HG02759 (cell line): ENCODE results near the gene TEAD1.

Experiments used
- ATAC-seq: cut with Tn5 transposase; IDR thresholded peaks from one replicate; pipeline ENCODE4 v1.9.1; 2021; ENCODE audit warnings: mild to moderate bottlenecking, moderate library complexity; ENCODE audit not compliant: unreplicated experiment

TEAD1 gene

GRCh38 chr11:12924650-12925049 is 250.4 kb downstream of the TEAD1 start:
- no peak for ATAC-seq

- ATAC-seq, result no peak
These were observed 251.3 kb downstream of the TEAD1 start for GRCh38 chr11:12925520-12925919.

GRCh38 chr11:12927221-12927620 is 253.0 kb downstream of the TEAD1 start:
- ATAC-seq, result no peak

- no peak for ATAC-seq
These were observed 253.7 kb downstream of the TEAD1 start for GRCh38 chr11:12927886-12928285.

GRCh38 chr11:12930850-12931249 is 256.6 kb downstream of the TEAD1 start:
- ATAC-seq, result no peak

GRCh38 chr11:12932485-12932884 is 258.3 kb downstream of the TEAD1 start:
- ATAC-seq, result no peak

- ATAC-seq, result no peak
These were observed 262.0 kb downstream of the TEAD1 start for GRCh38 chr11:12936200-12936599.

GRCh38 chr11:12938590-12939247 is 264.5 kb downstream of the TEAD1 start:
- no peak for ATAC-seq

- no peak for ATAC-seq
These were observed 267.4 kb downstream of the TEAD1 start for GRCh38 chr11:12941671-12942070.

GRCh38 chr11:12942157-12942556 is 267.9 kb downstream of the TEAD1 start:
- ATAC-seq, result no peak

- no peak for ATAC-seq
These were observed 269.1 kb downstream of the TEAD1 start for GRCh38 chr11:12943311-12943710.

- no peak for ATAC-seq
These were observed 270.7 kb downstream of the TEAD1 start for GRCh38 chr11:12944889-12945288.

- no peak for ATAC-seq
These were observed 275.2 kb downstream of the TEAD1 start for GRCh38 chr11:12949453-12949852.

GRCh38 chr11:12950670-12951069 is 276.4 kb downstream of the TEAD1 start:
- ATAC-seq, result no peak

GRCh38 chr11:12951376-12951775 is 277.2 kb downstream of the TEAD1 start:
- no peak for ATAC-seq

GRCh38 chr11:12952094-12952493 is 277.9 kb downstream of the TEAD1 start:
- no peak for ATAC-seq

GRCh38 chr11:12958986-12959385 is 284.8 kb downstream of the TEAD1 start:
- ATAC-seq, result no peak

GRCh38 chr11:12961615-12962014 is 287.4 kb downstream of the TEAD1 start:
- ATAC-seq, result no peak

- ATAC-seq, result no peak
These were observed 288.1 kb downstream of the TEAD1 start for GRCh38 chr11:12962306-12962705.

GRCh38 chr11:12963051-12963450 is 288.8 kb downstream of the TEAD1 start:
- ATAC-seq, result no peak

- ATAC-seq, result peak; percentile 80
These were observed 289.7 kb downstream of the TEAD1 start for GRCh38 chr11:12963792-12964536.

- no peak for ATAC-seq
These were observed 290.4 kb downstream of the TEAD1 start for GRCh38 chr11:12964650-12965049.

- ATAC-seq, result no peak
These were observed 291.8 kb downstream of the TEAD1 start for GRCh38 chr11:12966002-12966401.
